GM19452 (cell line): Measurements from ENCODE around the gene KRTAP5-6.
"Not testable (repeated sequence)": the region's sequence is repeated elsewhere in the genome, so short reads cannot be mapped to it uniquely, and the experiment has no call there.

ENCODE experiments used
- ATAC-seq: cut with Tn5 transposase; IDR thresholded peaks from one replicate; pipeline ENCODE4 v1.9.1; 2021; ENCODE audit not compliant: unreplicated experiment

Gene KRTAP5-6

GRCh38 chr11:1683216-1683615 lies 13.8 kb upstream of the KRTAP5-6 start:
- not testable (repeated sequence) for ATAC-seq

- ATAC-seq: not testable (repeated sequence)
These were observed 13.0 kb upstream of the KRTAP5-6 start for GRCh38 chr11:1683904-1684572.

GRCh38 chr11:1684886-1685874 lies 11.8 kb upstream of the KRTAP5-6 start:
- not testable (repeated sequence) for ATAC-seq

GRCh38 chr11:1686220-1686619 lies 10.8 kb upstream of the KRTAP5-6 start:
- not testable (repeated sequence) for ATAC-seq

- not testable (repeated sequence) for ATAC-seq
These were observed 8.6 kb upstream of the KRTAP5-6 start for GRCh38 chr11:1688336-1688947.

GRCh38 chr11:1689250-1690166 lies 7.5 kb upstream of the KRTAP5-6 start:
- not testable (repeated sequence) for ATAC-seq

- ATAC-seq: no peak
These were observed 6.6 kb upstream of the KRTAP5-6 start for GRCh38 chr11:1690167-1691025.

- no peak for ATAC-seq
These were observed 5.7 kb upstream of the KRTAP5-6 start for GRCh38 chr11:1691026-1691877.

- no peak for ATAC-seq
These were observed 4.9 kb upstream of the KRTAP5-6 start for GRCh38 chr11:1691878-1692707.

- ATAC-seq: no peak
These were observed 4.2 kb upstream of the KRTAP5-6 start for GRCh38 chr11:1692708-1693326.

- no peak for ATAC-seq
These were observed 3.5 kb upstream of the KRTAP5-6 start for GRCh38 chr11:1693327-1694063.

GRCh38 chr11:1694064-1694845 lies 2.7 kb upstream of the KRTAP5-6 start:
- ATAC-seq: peak; percentile 71

- no peak for ATAC-seq
These were observed 2.0 kb upstream of the KRTAP5-6 start for GRCh38 chr11:1694846-1695547.

- ATAC-seq: no peak
These were observed 1.4 kb upstream of the KRTAP5-6 start for GRCh38 chr11:1695548-1696108.

- ATAC-seq: no peak
These were observed 2.8 kb downstream of the KRTAP5-6 start for GRCh38 chr11:1699771-1700170.
